Ramos (cell line): ENCODE data around the gene DMGDH.

Experiments
- in situ Hi-C: fragments of 300-500 bp; cut with MboI; formaldehyde crosslinking; loops from one replicate; pipeline ENCODE4 v1.14.3; 2022; ENCODE audit warnings: low sequenced_read_pairs; ENCODE audit not compliant: unreplicated experiment

Gene DMGDH

DNA sequence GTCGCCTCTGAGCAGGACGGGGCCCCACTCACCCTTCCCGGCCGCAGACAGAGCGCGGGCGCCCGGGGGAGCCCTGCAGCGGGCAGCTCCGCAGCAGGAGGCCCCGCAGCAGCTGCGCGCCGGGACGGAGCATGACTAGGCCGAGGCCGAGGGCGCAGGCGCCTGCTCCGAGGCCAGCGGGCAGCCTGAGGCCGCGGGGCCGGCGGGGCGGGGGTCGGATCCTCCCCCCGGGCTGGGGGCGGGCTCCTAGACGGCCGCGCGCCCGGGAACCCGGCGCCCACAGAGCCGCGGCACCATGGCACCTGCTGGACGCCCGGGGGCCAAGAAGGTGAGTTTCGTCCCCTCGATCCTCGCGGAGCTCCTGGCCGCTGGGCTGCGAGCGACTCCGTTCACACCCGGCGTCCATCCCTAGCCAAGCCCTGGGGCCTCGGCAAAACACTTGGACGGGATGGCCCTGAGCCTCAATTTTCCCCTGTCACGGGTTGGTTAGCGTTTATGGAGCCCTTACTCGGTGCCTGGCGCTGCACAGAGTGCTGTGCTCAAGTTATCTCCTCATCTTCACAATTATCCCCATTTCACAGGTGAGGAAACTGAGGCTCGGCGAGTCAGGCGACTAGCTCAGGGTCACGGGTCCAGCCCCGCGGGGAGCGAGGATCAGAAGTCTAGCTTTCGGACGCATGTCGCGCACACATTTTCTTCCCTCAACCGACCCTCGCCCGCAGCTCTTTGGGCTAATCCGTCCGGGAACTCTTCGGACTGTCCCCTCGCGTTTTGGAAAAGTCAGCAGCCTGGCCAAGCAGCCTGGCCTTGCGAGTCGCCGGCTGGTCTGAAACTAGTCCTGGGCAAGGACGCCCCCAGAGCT is at the start of gene DMGDH, which contains the start of gene BHMT2:
Gene DMGDH (minus strand): TSS at position 187 of the 862 bp plus-strand sequence. CDS start 54 bp downstream, at position 133.
Gene BHMT2 (plus strand): TSS at position 280 of the 862 bp plus-strand sequence. CDS start 16 bp downstream, at position 296.
- in situ Hi-C loops = no loop called here

DNA sequence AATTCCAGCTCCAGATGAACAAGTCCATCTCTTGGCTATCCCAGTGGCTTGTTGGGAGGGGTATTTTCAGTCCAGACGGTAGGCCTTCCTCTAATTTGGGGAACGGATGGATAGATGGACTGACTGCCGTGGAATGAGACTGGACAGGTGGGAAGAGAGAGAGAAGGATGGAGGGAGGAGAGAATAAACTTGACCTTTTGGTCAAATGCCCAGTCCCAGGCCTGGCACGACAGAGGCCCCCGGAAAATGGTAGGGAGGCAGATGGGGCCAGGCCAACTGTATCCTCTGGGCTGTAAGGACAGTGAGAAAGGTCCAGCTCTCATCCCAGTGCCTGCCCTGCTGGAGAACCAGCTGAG is 43.2 kb upstream of the DMGDH start:
- in situ Hi-C loops = loop anchor here (10.0 kb wide), 2 partner anchors 88 to 228 kb away; no protein-coding TSS in a partner anchor

DNA sequence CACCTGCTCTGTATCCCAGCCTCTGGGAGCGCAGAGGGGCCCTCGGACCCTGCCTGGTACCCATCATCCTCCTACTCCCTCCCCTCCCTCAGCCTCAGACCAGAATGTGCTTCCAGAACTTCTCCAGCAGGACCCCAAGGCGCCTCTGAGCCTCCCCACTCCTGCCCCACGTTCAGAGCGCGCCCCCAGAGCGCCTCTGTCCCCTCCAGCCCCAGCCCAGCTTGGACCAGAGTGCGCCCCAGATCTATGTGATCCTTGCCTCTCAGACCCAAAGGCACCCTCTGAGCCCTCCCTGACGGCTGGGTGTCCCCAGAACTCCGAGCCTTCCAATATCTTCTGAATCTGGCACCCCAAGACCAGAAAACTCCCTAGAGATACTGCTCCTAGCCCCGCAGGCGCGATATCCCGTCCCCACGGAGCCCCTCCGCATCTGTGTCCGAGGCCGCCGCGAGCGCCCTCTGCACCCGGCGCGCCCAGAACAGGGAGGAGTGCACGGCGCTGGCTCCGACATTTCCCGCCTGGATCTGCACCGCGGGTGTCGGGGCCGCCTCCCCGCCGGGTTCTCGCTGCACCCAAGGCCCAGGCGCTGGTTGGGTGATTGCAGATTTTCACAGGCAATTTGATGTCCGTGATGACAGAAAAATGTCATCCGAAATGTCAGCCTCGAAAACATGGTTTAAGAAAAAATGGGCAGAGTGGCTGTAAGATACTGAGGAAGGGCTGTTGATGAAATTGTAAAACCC is 42.7 kb upstream of the DMGDH start:
- in situ Hi-C loops = loop anchor here (10.0 kb wide), 2 partner anchors 87 to 227 kb away; no protein-coding TSS in a partner anchor

DNA sequence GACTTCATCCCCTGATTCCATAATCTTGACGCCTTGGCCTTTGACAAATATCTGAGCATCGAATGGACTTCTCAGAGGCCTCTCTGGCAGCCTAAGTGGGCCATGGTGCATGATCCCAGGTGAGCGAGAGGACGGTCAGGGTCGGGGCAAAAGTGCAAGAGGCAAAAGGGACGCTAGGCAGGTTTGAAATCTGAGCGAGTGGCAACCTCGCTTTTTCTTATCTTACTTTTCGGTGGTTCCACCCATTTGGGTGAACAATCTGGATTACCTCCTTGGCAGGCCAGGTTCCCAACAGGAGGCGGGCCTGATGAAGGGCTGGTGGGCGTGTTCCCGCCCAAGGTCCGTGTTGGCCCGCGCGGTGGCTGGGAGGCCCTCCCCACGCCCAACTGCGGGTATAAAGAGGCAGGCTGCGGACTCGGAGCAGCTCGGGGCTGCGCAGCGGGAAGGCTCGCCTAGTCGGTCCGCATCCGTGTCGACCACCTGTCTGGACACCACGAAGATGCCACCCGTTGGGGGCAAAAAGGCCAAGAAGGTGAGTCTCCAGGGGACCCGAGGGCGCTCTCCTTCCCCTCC is 42.0 kb upstream of the DMGDH start, which contains the start of gene BHMT:
Gene BHMT (plus strand): TSS at position 423 of the 573 bp plus-strand sequence. CDS start 77 bp downstream, at position 500.
- in situ Hi-C loops = loop anchor here (10.0 kb wide), 2 partner anchors 87 to 227 kb away; no protein-coding TSS in a partner anchor

DNA sequence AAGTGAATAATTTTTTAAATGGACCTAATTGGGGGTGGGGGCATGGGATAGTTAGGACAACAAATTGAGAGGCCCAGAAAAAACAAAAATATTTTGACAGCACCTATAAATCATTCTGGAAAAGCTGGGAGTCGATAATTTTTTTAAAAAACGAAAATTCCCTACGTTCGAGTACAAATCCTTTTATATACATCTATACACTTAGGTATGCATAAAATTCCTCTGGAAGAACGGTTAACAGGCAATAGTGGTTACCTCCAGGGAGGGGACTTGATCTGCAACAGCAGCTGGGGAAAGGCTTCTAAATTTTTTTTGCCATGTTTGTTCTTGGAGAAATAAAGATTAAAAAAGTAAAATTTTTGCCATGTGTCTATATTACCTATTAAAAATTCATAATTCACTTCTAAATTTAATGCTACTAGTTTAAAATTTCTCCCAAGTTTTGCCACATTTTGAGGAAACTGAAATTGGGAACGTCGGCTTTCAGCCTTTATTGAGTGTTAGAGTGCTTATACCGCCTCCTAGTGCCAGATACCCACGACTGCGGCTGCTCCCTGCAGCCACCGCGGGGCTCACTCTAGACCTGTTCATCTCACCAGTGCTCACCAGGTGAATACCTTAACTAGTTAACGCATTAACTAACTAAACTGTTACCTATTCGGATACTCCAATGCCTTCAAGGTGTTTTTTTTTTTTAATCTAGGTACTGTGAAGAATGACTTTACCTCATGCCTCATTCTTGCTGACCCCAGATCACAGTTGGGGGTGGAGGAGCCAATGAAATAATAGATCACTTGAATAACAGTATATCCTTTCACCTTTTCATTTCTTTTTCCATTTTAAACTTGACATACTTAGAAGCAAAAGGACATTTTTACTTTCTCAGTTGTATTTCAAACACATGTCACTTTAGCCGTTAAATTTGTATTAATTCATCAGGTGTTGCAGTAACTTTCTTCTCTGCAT is 40.3 kb upstream of the DMGDH start:
- in situ Hi-C loops = loop anchor here (10.0 kb wide), 2 partner anchors 85 to 225 kb away; no protein-coding TSS in a partner anchor

DNA sequence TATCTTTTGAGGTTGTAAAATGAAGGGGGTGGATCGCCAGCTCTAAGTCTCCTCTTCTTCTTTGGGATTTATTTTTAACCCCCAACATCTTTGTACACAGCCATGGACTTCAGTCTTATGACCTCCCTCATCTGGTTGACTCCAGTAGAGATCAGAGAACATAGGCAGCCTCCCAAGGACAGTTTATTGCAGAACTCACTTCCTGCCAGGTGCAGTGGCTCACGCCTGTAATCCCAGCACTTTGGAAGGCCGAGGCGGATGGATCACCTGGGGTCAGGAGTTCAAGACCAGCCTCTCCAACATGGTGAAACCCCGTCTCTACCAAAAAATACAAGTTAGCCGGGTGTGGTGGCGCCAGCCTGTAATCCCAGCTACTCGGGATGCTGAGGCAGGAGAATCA is 39.3 kb upstream of the DMGDH start:
- in situ Hi-C loops = no loop called here

DNA sequence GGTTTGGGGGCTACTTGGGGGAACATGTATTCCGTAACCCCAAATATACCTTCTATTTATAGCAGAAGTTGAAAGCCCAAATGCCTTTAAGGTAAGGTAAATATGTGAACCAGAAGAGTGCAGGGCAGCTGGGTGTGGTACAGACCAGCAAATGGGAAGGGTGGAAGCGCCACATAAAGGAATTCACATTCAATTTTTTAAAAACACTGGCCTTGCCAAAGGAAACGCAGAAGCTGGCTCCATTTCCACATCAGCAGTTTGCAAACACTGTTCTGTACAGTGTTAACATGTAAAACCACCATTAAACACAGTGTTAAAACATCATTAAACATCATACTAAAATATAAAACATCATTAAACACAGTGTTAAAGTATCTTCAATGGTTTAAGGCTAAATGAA is 38.6 kb upstream of the DMGDH start:
- in situ Hi-C loops = no loop called here

DNA sequence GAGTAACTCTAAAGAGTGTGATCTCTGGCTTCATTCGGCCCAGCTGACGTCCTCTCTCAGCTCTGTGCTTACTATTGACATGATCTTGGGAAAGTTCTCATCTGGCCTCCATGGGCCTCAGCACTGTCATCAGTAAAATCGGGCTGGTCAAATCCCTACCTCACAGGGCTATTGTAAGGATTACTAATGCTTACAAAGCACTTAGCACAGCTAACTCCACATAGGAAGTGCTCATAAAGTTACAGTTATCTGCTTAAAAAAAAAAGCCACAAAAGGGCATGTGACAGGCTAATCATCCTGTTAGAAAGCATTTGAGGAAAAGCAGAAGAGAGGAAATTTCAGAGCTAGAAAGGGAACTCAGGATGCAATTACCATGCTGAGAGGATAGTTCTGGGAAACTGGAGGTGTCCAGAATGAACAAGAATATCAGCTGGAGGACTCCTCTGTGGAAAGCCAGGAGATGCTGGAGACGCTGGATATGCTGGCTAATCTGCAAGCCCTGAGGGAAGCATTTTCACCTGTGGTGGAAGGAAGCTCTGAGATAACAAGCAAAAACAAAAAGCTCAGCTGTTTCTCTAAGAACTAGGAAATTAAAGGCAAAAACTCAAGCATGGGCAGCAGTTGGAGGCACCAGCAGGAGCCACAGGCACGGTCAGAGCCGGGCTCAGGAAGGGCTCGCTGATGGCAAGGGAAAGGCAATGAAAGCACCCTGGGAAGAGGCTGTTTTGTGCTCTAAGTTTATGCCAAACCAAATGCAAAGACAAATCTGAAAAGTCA is 37.7 kb upstream of the DMGDH start:
- in situ Hi-C loops = no loop called here

DNA sequence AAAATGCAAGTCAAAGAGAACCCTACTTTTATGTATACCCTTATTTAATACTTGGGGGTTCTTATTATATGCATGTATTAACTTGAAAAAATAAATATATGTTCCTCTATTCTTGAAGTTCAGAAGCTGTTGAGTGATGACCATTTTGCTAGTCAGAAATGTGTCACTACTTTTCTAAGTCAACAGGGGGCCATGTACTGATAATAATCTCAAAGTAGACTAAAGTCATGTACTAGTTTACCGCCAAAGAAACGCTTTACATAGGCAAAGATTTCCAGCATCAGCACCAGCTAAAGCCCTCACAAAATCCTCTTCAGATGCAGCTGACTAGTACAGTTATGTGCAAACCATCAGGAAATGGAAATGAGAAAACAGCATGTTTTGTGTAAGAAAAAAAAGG is 36.4 kb upstream of the DMGDH start:
- in situ Hi-C loops = no loop called here

DNA sequence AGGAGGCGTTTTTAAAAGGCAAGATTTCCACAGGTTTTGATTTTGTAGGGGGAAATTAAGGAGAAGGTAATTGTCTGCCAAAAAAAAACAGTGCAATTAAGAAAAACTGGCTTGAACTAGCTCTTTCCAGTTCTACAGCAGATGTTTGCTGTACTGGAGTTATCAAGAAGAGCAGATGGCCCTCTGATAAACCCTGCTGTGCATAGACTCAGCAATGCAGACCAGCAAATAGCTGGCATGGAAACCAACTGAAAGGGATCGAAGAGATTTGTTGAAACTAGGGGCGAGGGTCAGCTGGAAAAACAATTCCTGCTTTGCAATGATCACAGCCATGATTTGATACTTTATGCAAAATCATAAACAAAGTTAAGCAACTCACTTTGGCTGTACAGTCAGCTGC is 24.3 kb upstream of the DMGDH start:
- in situ Hi-C loops = no loop called here

DNA sequence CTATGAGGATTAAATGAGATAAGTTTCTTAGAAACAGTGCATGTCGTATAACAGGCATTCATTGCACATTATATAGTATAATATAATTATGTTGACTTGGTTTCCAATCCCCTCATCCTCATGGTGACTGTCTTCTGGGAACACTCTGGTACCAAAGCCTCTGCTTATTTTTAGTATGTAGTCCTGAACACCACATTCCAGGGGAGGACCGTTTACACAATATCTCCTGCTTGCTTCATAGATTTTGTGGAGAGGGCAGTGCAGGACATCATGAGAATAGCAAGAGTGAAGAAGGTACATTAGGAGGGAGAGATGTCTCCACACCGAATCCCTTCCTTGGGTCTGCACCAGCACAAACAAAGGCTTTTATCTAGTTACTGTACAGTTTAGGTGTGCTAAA is 21.6 kb upstream of the DMGDH start:
- in situ Hi-C loops = no loop called here

DNA sequence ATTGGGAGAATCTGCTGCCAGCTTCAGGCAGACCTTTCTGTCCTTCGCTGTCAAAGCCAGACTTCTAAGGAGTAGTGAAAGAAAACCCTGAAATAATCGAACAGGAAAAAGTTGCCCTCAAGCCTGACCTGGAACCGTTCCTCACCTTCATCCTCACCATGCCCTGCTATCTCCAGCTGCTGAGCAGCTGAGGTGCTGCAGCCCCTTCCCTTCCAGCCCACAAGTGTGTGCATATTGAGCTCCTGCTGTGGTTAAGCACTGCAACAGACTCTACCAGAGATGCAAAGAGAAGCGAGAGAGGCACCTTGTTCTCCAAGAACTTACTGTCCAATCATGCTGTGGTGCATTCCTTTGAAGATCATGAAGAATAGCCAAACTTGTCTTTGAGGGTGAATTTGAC is 19.0 kb upstream of the DMGDH start:
- in situ Hi-C loops = no loop called here

DNA sequence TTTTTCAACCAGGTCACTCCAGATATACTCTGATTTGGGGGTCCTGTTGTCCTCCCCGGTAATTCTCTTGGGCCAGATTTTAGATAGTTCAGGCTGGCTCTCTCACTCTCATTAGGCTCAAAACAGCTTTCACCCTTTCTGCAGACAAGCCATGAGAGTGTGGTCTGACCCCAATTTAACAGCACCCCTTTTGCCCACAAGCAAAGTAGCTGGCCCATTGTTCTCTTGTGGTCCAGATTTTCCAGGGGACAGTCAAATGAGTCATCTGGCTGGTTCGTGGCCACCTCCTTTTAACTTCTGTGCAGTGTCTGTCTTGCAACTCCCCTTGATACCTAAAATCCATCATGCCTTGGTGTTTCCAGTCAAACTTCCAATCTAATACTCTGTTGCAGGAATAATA is 16.6 kb upstream of the DMGDH start:
- in situ Hi-C loops = no loop called here

DNA sequence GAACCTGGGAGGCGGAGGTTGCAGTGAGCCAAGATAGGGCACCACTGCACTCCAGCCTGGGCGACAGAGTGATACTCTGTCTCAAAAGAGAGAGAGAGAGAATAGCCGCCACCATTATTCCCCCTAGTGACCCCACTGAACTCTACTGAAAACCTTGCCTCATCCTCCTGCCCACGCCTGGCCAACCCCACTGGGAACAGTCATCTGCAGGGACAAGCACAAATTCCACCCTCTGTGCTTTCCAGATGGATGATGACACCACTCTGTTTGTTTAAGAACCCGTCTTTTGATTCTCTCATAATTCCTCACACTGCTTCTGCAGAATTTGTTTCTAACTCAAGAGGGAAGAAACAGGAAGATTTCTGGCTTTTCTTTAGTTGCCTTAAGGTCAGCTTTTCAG is 12.3 kb upstream of the DMGDH start:
- in situ Hi-C loops = no loop called here

DNA sequence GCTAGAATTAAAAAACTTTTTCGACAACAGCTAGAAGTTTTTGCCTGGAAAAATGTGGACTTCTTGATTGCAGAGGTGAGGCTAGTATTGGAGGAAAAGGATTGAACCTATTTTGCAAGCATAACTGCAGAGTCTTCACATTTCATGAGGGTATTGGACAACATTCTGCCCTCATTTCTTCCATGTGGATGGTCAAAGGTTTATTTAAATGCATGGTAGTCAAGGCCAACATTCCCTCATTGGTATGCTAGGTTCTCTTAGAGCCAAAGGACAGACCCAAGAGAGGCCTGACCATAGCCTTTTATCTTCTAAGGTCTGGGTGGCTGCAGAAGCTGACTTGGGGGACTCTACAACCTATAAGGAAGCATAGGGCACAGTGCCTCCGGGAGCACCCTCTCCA is 11.3 kb upstream of the DMGDH start:
- in situ Hi-C loops = no loop called here

DNA sequence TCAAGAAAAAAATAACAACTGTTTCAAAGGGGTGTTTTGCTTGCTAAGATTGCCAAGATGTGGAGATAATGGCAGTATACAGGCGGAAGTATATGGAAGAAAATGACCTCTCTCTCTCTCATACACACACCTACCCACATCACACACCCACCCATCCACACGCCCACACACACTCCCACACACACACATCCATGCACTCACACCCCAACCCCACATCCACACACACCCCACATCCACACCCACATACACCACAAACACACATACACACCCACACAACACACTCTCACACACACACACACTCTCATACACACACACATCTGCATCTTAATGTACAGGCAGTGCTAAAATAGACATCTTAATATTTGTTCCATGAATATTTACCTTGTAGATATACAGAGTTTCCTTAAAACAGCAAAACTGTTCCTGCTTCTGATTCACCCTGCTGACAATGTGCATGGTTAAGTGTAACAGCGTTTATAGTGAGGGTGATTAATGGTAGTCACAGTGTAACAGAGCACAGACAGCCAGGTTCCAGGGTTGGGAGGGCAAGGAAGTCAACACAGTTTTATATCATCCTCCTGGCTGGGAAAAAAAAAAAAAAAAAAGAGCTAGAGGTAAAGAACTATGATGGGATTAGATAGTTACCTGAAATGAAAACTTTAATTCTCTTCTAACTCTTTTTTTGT is 8.3 kb upstream of the DMGDH start:
- in situ Hi-C loops = no loop called here

DNA sequence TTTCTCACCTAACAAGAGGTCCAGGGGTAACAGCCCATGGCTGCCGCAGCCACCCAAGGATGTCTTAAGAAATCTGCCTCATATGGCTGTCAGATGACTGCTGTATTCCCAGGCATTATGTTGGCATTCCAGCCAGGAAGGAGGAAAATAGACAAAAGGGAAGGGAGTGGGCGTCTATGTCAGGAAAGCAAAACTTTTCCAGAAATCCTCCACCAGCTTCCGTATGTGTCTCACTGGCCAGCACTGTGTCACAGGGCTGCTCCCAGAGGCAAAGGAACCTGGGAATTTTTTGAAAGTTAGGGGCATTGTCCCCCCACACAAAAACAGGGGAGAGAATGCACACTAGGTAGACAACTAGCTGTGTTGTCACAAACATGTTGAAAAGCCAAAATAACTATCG is 7.3 kb upstream of the DMGDH start:
- in situ Hi-C loops = no loop called here
